SK-N-SH treated with all-trans-retinoic acid at 6 μM for 48 hours (cell line): ENCODE data around the gene CNN2.

Experiments
- ARNTL ChIP-seq: fragments of 450-650 bp; formaldehyde crosslinking; IDR thresholded peaks from 2 replicates; pipeline ENCODE4 v1.5.0; 2020; ENCODE audit warnings: low read depth, mild to moderate bottlenecking, moderate library complexity, borderline replicate concordance
- CREB5 ChIP-seq: fragments of 250-450 bp; sonication (Bioruptor Pico); IDR thresholded peaks from 2 replicates; pipeline ENCODE4 v1.5.1; 2020; ENCODE audit warnings: low read depth, mild to moderate bottlenecking, moderate library complexity
- CSDC2 ChIP-seq: fragments of 250-450 bp; sonication (Bioruptor Pico); IDR thresholded peaks from 2 replicates; pipeline ENCODE4 v1.5.0; 2020; ENCODE audit warnings: mild to moderate bottlenecking, moderate library complexity
- ESRRG ChIP-seq: fragments of 250-450 bp; sonication (Bioruptor Pico); IDR thresholded peaks from 2 replicates; pipeline ENCODE4 v1.6.1; 2021; ENCODE audit warnings: mild to moderate bottlenecking
- ISL1 ChIP-seq: fragments of 250-450 bp; sonication (Bioruptor Pico); IDR thresholded peaks from 2 replicates; pipeline ENCODE4 v2.1.2; 2022; ENCODE audit warnings: mild to moderate bottlenecking, moderate library complexity
- OSR1 ChIP-seq: fragments of 250-450 bp; sonication (Bioruptor Pico); IDR thresholded peaks from 2 replicates; pipeline ENCODE4 v1.8.0; 2022; ENCODE audit warnings: moderate library complexity, mild to moderate bottlenecking, inconsistent platforms
- PATZ1 ChIP-seq: fragments of 250-450 bp; sonication (Bioruptor Pico); IDR thresholded peaks from 2 replicates; pipeline ENCODE4 v1.8.0; 2020; ENCODE audit warnings: mild to moderate bottlenecking, moderate library complexity, borderline replicate concordance
- PPARA ChIP-seq: fragments of 250-450 bp; sonication (Bioruptor Pico); IDR thresholded peaks from 2 replicates; pipeline ENCODE4 v1.5.0; 2020; ENCODE audit warnings: mild to moderate bottlenecking, borderline replicate concordance
- RARB ChIP-seq: fragments of 250-450 bp; sonication (Bioruptor Pico); IDR thresholded peaks from 2 replicates; pipeline ENCODE4 v1.8.0; 2021; ENCODE audit warnings: mild to moderate bottlenecking, moderate library complexity
- ZC3H10 ChIP-seq: fragments of 250-450 bp; sonication (Bioruptor Pico); IDR thresholded peaks from 2 replicates; pipeline ENCODE4 v1.5.1; 2021; ENCODE audit warnings: mild to moderate bottlenecking, moderate library complexity
- ZFP3 ChIP-seq: fragments of 250-450 bp; sonication (Bioruptor Pico); IDR thresholded peaks from 2 replicates; pipeline ENCODE4 v1.5.0; 2020; ENCODE audit warnings: mild to moderate bottlenecking, moderate library complexity
- ZFP30 ChIP-seq: fragments of 450-650 bp; formaldehyde crosslinking; IDR thresholded peaks from 2 replicates; pipeline ENCODE4 v1.5.0; 2022; ENCODE audit warnings: mild to moderate bottlenecking, moderate library complexity
- ZNF8 ChIP-seq: fragments of 450-650 bp; formaldehyde crosslinking; IDR thresholded peaks from 2 replicates; pipeline ENCODE4 v1.5.0; 2020; ENCODE audit warnings: mild to moderate bottlenecking, moderate library complexity

GRCh38 chr19:1063909-1064660 is 37.7 kb downstream of the CNN2 start:
- TF ChIP-seq ARNTL (no peak), ESRRG (no peak), RARB (CRISPR knock-in tag) (no peak), ZFP3 (CRISPR knock-in tag) (no peak), PATZ1 (CRISPR knock-in tag) (no peak), CREB5 (no peak), ZC3H10 (CRISPR knock-in tag) (no peak), CSDC2 (CRISPR knock-in tag) (no peak), ISL1 (CRISPR knock-in tag) (no peak), ZFP30 (CRISPR knock-in tag) (no peak), OSR1 (CRISPR knock-in tag) (no peak), ZNF8 (CRISPR knock-in tag) (no peak), PPARA (CRISPR knock-in tag) (no peak)
